ENCODE results near the gene OR51M1. TPM values are rescaled to one million over a fixed set of nuclear protein-coding genes. Genes with fewer than 3 reads are reported as not detected.
"Not testable (repeated sequence)": the region's sequence is repeated elsewhere in the genome, so short reads cannot be mapped to it uniquely, and the experiment has no call there.

OR51M1 gene, protein sequence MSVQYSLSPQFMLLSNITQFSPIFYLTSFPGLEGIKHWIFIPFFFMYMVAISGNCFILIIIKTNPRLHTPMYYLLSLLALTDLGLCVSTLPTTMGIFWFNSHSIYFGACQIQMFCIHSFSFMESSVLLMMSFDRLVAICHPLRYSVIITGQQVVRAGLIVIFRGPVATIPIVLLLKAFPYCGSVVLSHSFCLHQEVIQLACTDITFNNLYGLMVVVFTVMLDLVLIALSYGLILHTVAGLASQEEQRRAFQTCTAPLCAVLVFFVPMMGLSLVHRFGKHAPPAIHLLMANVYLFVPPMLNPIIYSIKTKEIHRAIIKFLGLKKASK
- not detected for total RNA-seq
- polyA plus RNA-seq = not detected
- long read RNA-seq, donor 1 = 0 reads
- long read RNA-seq, donor 2 = 0 reads

DNA sequence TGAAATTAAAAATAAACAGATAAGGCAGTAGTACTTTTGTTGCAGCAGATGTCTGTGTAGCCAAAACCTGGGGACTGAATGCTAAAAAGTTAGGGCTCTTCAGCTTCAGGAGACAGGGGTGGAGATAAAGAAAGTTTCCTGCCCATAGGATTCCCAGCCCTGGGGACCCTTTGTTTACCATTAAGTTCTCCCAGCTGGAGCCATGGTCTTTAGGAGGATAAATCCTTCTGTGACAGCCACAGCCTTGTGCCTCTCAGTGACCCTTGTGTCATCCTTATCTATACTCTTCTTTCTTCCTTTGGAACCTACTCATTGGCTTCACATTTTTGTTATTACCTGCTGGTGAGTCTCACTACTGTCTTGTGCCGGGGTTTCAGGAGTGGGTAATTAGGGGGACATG lies at the start of gene OR51M1:
Gene OR51M1 (plus strand): TSS at position 237 of the 400 bp plus-strand sequence. CDS start 5,587 bp downstream, outside the sequence.
- WGBS, 3 donors = 63 to 75% (median 73%) methylated on average over 1 of the region's 1 CpG
- TF ChIP-seq, protein P1, sequence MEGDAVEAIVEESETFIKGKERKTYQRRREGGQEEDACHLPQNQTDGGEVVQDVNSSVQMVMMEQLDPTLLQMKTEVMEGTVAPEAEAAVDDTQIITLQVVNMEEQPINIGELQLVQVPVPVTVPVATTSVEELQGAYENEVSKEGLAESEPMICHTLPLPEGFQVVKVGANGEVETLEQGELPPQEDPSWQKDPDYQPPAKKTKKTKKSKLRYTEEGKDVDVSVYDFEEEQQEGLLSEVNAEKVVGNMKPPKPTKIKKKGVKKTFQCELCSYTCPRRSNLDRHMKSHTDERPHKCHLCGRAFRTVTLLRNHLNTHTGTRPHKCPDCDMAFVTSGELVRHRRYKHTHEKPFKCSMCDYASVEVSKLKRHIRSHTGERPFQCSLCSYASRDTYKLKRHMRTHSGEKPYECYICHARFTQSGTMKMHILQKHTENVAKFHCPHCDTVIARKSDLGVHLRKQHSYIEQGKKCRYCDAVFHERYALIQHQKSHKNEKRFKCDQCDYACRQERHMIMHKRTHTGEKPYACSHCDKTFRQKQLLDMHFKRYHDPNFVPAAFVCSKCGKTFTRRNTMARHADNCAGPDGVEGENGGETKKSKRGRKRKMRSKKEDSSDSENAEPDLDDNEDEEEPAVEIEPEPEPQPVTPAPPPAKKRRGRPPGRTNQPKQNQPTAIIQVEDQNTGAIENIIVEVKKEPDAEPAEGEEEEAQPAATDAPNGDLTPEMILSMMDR (IDR thresholded peaks at IDR 0.05) = no peak
- Histone ChIP-seq H3K4me1 (no peaks in the 10 kb centered on the region), H3K4me3 (no peak within 1 kb of the TSS), H3K27me3 (ENCODE audit: insufficient read depth in 3 of 3, low read length in 2 of 3) (peaks cover 0 to 1% (median 0%) of the 10 kb centered on the region in 3 donors), H3K9me3 (no peaks in the 10 kb centered on the region), H3K27ac (no peak within 1 kb of the TSS), H3K36me3 (ENCODE audit: insufficient read depth in 1 of 2, low read depth in 1 of 2) (no peaks in the 10 kb centered on the region)
- DNase-seq = no peak
- intact Hi-C loops (cut with DNase I) = no loop called here
- ATAC-seq = no peak

DNA sequence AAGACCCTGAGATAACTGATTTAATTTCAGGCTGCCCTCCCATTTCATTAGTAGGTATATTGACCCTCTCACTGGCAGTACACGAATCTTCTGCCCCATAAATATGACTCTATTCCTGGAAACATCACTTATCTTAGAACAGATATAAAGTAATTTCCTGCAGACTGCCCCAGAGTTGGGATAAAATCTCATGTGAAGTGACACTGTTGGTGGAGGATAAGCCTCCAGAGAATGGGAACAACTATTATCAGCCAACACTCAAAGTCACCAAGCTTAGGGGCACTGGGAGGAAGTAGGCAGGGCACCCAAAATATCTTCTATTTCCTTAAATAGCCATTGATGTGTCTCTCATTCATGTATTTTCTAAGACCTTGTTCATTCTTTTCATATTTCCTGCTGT lies 48.4 kb upstream of the OR51M1 start:
- 21 to 42% (median 36%) methylated on average over 1 of the region's 1 CpG for WGBS, 3 donors
- H3K4me3 ChIP-seq = no peak overlapping the region
- TF ChIP-seq, protein P1 (IDR thresholded peaks at IDR 0.05) = no peak

DNA sequence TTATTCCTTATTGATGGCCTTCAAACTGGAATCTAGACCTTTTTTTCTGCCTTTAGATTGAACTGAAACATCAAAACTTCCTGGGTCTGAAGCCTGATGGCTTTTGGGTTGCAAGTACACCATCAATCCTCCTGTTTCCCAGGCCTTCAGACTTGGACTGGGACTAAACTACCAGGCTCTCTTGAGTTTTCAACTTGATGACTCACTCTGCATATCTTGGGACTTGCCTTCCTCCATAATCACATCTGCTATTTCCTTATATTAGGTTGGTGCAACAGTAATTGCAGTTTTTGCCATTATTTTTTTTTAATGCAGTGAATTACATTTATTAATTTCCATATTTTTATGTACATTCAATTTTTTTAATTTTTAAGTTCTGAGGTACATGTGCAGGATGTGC lies 47.3 kb upstream of the OR51M1 start:
- no peaks in the 10 kb centered on the region for H3K36me3 ChIP-seq (ENCODE audit: insufficient read depth in 1 of 2, low read depth in 1 of 2)
- intact Hi-C loops (cut with DNase I) = no loop called here

More for the DNA sequence above, 48.4 kb upstream of the OR51M1 start:
- intact Hi-C loops (cut with DNase I) = no loop called here
- Histone ChIP-seq H3K27me3 (ENCODE audit: insufficient read depth in 3 of 3, low read length in 2 of 3) (no peaks in the 10 kb centered on the region), H3K27ac (no peak overlapping the region), H3K36me3 (ENCODE audit: insufficient read depth in 1 of 2, low read depth in 1 of 2) (no peaks in the 10 kb centered on the region), H3K4me1 (no peaks in the 10 kb centered on the region), H3K9me3 (no peaks in the 10 kb centered on the region)
- ATAC-seq (no peak), DNase-seq (no peak)

DNA sequence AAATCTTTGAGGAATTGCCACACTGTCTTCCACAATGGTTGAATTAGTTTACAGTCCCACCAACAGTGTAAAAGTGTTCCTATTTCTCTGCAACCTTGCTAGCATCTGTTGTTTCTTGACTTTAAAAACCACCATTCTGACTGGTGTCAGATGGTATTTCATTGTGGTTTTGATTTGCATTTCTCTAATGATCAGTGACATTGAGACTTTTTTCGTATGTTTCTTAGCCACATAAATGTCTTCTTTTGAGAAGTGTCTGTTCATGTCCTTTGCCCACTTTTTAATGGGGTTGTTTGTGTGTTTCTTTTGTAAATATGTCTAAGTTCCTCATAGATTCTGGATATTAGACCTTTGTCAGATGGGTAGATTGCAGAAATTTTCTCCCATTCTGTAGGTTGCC lies 46.4 kb upstream of the OR51M1 start:
- H3K36me3 ChIP-seq (ENCODE audit: insufficient read depth in 1 of 2, low read depth in 1 of 2); H3K4me1 ChIP-seq; H3K27me3 ChIP-seq (ENCODE audit: insufficient read depth in 3 of 3, low read length in 2 of 3); H3K4me3 ChIP-seq; H3K27ac ChIP-seq; DNase-seq; intact Hi-C loops (cut with DNase I); H3K9me3 ChIP-seq; ATAC-seq: not testable (repeated sequence)
- 73 to 76% (median 75%) methylated on average over 1 of the region's 1 CpG for WGBS, 3 donors

More for the DNA sequence above, 47.3 kb upstream of the OR51M1 start:
- Histone ChIP-seq H3K9me3 (no peaks in the 10 kb centered on the region), H3K4me1 (no peaks in the 10 kb centered on the region), H3K4me3 (no peak overlapping the region), H3K27me3 (ENCODE audit: insufficient read depth in 3 of 3, low read length in 2 of 3) (no peaks in the 10 kb centered on the region), H3K27ac (no peak overlapping the region)
- ATAC-seq (no peak), DNase-seq (no peak)
- TF ChIP-seq, protein P1 (IDR thresholded peaks at IDR 0.05) = no peak

DNA sequence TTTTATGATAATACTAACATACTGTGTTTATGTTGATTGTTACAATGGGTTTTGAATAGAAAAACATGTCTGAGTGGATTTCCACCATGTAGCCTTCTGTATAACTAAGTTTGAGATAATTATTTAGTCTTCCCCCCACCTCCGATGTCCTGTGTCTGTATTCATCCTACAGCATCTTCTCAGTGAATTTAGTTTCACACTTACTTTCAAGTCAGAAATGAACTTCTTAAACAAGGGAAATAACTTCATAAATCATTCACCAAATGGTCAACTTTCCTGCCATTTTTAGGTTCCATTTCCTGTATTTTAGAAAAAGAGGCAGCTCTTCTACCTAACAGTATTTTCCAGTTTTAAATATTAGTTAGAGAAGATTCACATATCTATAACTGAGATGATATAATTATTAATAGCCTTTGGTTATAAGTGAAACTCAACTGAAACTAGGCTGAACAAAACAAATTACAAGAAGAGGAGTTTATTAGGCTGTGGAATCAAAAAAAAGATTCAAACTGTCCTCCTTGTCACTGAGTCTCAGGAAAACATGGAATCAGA lies 43.8 kb upstream of the OR51M1 start:
- Histone ChIP-seq H3K4me1 (no peaks in the 10 kb centered on the region), H3K36me3 (ENCODE audit: insufficient read depth in 1 of 2, low read depth in 1 of 2) (no peaks in the 10 kb centered on the region), H3K9me3 (no peaks in the 10 kb centered on the region), H3K27me3 (ENCODE audit: insufficient read depth in 3 of 3, low read length in 2 of 3) (no peaks in the 10 kb centered on the region), H3K4me3 (no peak overlapping the region), H3K27ac (no peak overlapping the region)
- WGBS, 3 donors = 82 to 94% (median 91%) methylated on average over 1 of the region's 1 CpG
- intact Hi-C loops (cut with DNase I) = no loop called here
- ATAC-seq = no peak
- TF ChIP-seq, protein P1 (IDR thresholded peaks at IDR 0.05) = no peak
- DNase-seq = no peak
